Esophagus (tissue), 2 donors: Measurements from ENCODE around the gene SNAPIN. TPM values are rescaled to one million over a fixed set of nuclear protein-coding genes. Genes with fewer than 3 reads are reported as not detected.

Source experiments
- H3K27ac ChIP-seq, 2 donors: one replicate each; pipeline ENCODE4 v1.5.1; 2013; ENCODE audit warnings: low read depth in 2 of 2, mild to moderate bottlenecking in 2 of 2, inconsistent platforms in 1 of 2, low read length in 1 of 2, moderate library complexity in 1 of 2
- H3K27me3 ChIP-seq, 2 donors: one replicate each; pipeline ENCODE4 v1.6.1; 2013; ENCODE audit warnings: low read length in 2 of 2, control low read depth in 1 of 2, mild to moderate bottlenecking in 1 of 2; ENCODE audit not compliant: insufficient read depth in 2 of 2, control insufficient read depth in 1 of 2
- H3K36me3 ChIP-seq, 2 donors: one replicate each; pipeline ENCODE4 v1.6.1; 2013; ENCODE audit warnings: low read length in 1 of 2; ENCODE audit not compliant: control insufficient read depth in 2 of 2, insufficient read depth in 2 of 2
- H3K4me1 ChIP-seq, 2 donors: one replicate each; pipeline ENCODE4 v1.6.1; 2013; ENCODE audit warnings: low read length in 1 of 2; ENCODE audit not compliant: control insufficient read depth in 2 of 2, insufficient read depth in 2 of 2
- H3K4me3 ChIP-seq, 2 donors: one replicate each; pipeline ENCODE4 v1.5.1; 2013; ENCODE audit warnings: low read length in 2 of 2, mild to moderate bottlenecking in 2 of 2, low read depth in 1 of 2, moderate library complexity in 1 of 2
- H3K9me3 ChIP-seq, 2 donors: one replicate each; pipeline ENCODE4 v1.6.1; 2013; ENCODE audit warnings: mild to moderate bottlenecking in 2 of 2, low read depth in 1 of 2, low read length in 1 of 2, moderate library complexity in 1 of 2; ENCODE audit not compliant: control insufficient read depth in 2 of 2, insufficient read depth in 1 of 2
- WGBS, 2 donors: extraction: QIAGEN DNeasy Blood & Tissue Kit; methylation state at CpG; one replicate each; pipeline ENCODE4 v1.1.7; 2013; 5-methylcytosine and 5-hydroxymethylcytosine counted together
- polyA plus RNA-seq, 2 donors: library from polyadenylated mRNA; stranded (reverse); fragments of 200-250 nt; gene quantifications; one replicate each; pipeline ENCODE4 v1.2.3, GENCODE V29; 2013
- donor health status: healthy with polysubstance abuse.
- donor health status: Bipolar disorder and iron deficiency.

The SNAPIN gene
- polyA plus RNA-seq, 2 donors = 20.0 to 35.3 TPM

DNA sequence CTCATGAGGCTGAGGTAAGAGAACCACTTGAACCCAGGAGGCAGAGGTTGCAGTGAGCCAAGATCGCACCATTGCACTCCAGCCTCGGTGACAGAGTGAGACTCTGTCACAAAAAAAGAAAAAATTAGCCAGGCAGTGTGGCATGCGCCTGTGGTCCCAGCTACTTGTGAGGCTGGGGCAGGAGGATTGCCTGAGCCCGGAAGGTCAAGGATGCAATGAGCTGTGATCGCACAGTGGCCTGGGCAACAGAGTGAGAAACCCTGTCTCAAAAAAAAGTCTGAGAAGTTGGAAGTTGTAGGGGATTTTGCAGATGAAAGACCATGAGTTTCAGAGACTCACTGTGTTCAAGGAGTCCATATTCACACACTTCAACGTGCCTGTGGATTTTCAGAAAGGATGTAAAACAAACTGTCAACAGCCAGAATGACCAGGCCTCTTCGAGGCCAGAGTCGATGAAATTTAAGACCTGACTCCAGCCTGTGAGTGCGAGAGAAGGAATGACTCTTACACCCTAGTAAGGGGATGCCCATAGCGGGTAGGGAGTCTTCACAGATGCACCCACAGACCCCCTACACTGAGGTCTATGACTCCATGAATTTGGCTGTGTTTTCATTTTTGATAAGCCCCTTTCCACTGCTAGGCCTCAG lies 33.4 kb upstream of the SNAPIN start:
- H3K4me1 ChIP-seq = peaks cover 0 to 7% of the 10 kb centered on the region in 2 donors
- no peaks in the 10 kb centered on the region for H3K36me3 ChIP-seq
- H3K27me3 ChIP-seq = no peaks in the 10 kb centered on the region
- 88 to 95% methylated on average over 10 of the region's 10 CpGs for WGBS, 2 donors
- H3K4me3 ChIP-seq = no peak overlapping the region
- H3K9me3 ChIP-seq = no peaks in the 10 kb centered on the region
- H3K27ac ChIP-seq = no peak overlapping the region

DNA sequence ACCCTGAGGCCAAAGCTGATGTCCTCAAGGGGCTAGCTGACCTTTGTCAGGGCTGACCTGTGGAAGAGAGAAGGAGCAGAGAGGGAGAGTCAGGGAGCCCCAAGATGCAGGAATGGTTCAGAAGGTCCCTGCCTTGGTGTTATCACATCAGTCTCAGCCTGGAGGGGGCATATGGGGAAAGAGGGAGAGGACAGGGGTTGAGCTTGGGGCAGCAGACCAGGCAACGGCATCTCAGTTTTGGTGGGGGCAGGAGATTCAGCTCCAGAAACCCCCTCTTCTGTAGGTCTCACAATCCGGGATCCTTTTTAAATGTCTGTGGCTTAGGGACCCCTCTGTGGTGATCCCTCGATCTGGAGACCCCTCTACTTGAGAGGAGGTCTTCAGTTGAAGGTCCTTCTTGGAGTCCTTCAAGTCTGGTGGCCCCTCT lies 32.0 kb upstream of the SNAPIN start:
- H3K9me3 ChIP-seq = no peaks in the 10 kb centered on the region
- peak overlapping the region; percentile 41 to 65 for H3K4me3 ChIP-seq
- 46 to 81% methylated on average over 3 of the region's 3 CpGs for WGBS, 2 donors
- no peaks in the 10 kb centered on the region for H3K27me3 ChIP-seq
- H3K4me1 ChIP-seq = peaks cover 0 to 7% of the 10 kb centered on the region in 2 donors
- H3K36me3 ChIP-seq = no peaks in the 10 kb centered on the region
- peak overlapping the region; percentile 88 to 92 for H3K27ac ChIP-seq

DNA sequence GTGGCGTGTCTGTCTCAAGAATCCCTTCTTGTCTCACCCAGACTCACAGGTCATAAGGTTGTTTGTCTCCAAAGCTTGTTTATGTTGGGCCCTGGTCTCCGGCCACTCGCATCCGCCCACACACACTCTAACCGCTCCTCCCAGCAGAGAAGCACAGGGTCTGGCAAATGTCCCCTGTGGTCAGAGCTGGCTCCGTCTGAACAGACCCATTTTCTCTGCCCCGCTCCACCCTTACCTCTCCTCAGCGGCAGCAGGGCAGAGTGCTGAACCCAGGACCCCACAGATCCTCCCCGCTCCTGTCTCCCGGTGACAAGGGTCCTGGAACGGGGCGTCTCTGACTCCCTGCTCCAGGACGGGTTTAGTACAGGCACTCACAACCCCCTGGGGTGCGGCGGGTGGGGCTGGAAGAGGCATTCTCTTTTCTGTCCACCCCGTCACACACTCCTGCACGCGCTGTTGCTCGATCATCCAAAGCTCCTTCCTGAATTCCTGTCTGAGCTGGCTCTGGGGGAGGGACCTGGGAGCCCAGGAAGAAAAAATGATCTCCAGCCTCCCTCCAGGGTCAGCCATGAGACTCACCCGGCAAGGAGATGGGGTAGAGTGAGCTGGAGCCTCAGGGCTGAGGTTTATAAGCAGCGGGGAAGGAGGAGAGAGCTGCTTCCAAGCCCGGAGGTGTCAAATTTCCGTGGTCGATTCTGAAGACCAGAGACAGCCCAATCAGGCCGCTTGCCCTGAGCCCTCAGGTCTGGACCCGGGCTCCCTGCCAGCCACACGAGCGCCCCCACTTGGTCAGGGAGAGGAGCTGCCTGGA lies 31.4 kb upstream of the SNAPIN start, which contains the start of gene S100A13:
Gene S100A13, minus strand, starts transcription at position 602 of the 811 bp plus-strand sequence. CDS start 1,033 bp downstream, outside the sequence.
- Histone ChIP-seq H3K27me3 (no peaks in the 10 kb centered on the region), H3K27ac (peak within 1 kb of the TSS; percentile 88 to 92), H3K36me3 (no peaks in the 10 kb centered on the region), H3K4me3 (peak within 1 kb of the TSS; percentile 41 to 65), H3K4me1 (peaks cover 0 to 7% of the 10 kb centered on the region in 2 donors), H3K9me3 (no peaks in the 10 kb centered on the region)
- 8 to 10% methylated on average over 28 of the region's 28 CpGs for WGBS, 2 donors

DNA sequence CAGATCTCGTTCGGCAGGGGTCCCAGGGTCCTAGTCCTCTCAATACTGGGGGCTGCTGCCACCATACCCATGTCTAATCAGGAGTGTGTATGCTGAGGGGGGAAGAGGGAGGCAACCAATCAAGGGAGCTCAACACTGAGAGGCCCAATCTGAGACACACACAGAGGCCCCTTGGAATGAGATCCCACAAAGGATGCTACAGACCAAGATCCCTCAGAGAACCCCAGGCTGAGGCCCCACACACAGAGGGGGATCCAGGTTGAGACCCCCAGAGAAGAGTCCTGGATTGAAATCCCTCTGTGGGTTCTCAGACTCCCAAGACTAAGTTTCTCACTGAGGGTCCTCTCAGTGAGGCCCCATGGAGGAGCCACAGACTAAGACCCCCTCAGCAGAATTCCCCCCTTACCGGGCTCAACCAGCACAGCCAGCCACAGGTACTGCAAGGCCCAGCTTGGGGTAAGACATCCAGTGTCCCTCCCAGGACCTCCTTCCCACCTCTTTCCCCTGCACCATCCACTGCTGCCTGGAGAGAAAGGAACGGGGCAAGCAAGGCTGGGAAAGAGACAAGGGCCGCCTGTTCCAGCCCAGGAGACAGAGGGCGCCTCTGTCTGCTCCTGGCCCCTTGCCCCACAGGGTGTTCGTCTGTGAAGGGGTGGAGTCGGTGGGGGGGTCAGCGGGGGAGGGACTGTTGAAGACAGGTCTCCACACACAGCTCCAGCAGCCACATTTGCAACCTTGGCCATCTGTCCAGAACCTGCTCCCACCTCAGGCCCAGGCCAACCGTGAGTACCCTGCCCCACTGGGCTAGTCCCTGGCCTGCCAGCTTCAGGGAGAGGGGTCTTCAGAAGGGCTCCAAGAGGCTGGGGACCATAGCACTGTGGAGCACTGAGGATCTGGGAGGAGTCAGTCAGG lies 30.5 kb upstream of the SNAPIN start, which contains the start of gene S100A1:
Gene S100A1, plus strand, starts transcription at position 720 of the 912 bp plus-strand sequence. CDS start 2,088 bp downstream, outside the sequence.
- Histone ChIP-seq H3K9me3 (no peaks in the 10 kb centered on the region), H3K4me1 (peaks cover 0 to 7% of the 10 kb centered on the region in 2 donors), H3K27me3 (no peaks in the 10 kb centered on the region), H3K36me3 (no peaks in the 10 kb centered on the region), H3K4me3 (peak within 1 kb of the TSS; percentile 41 to 65), H3K27ac (peak within 1 kb of the TSS; percentile 88 to 92)
- WGBS, 2 donors = 54 to 55% methylated on average over 10 of the region's 10 CpGs

DNA sequence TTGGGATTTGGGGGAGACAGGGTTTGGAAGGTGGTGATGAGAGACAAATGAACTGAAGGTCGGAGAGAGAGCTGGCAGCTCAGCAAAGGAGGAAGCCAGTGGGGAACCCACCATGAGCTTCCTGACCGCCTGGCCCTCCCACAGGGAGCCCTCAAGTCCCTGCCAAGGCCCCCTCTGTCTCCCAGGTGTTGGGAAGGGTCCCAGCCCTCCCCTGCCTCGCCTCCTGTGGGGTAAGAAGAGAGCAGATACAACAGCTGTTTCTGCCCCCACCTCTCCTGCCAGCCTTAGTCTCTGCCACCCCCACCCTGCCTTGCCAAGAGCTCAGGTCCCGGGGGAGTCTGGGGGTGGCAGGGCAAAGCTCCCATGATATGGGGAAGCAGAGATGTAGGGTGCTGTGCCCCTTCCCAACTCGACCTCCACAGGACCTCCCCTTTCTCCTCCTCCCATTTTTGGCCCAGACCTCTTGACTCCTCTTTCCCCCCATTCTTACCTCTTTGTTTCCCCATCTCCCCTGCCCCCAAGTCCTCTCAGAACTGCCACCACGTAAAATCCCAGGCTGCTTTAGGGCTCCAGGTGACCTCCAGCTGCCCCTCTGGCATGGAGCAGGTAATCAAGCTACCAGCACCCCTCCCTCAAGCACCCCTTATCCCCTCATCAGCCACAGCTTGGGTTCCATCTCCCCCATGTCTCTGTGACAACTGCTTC lies 29.7 kb upstream of the SNAPIN start:
- Histone ChIP-seq H3K27ac (peak overlapping the region in 1 of 2 donors; percentile 6), H3K4me3 (no peak overlapping the region), H3K9me3 (no peaks in the 10 kb centered on the region), H3K27me3 (no peaks in the 10 kb centered on the region), H3K4me1 (peaks cover 0 to 11% of the 10 kb centered on the region in 2 donors), H3K36me3 (no peaks in the 10 kb centered on the region)
- 71 to 79% methylated on average over 4 to 6 of the region's 6 CpGs for WGBS, 2 donors

DNA sequence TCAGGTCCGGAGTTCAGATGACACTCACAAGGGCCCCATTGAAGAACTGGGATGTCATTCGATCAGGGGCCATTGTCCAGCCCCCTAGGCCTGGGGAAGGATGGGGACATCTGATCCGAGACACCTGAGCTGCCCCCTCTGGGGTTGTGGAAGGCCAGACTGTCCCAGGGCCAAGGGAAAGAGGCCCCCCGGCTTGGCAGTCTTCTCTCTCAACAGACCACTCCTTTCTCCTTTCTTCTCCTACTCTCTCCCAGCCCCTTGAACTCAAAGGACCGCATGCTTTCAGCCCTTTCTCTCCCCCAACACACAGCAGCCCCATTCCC lies 29.2 kb upstream of the SNAPIN start:
- Histone ChIP-seq H3K36me3 (no peaks in the 10 kb centered on the region), H3K27me3 (no peaks in the 10 kb centered on the region), H3K4me3 (no peak overlapping the region), H3K4me1 (peaks cover 0 to 11% of the 10 kb centered on the region in 2 donors), H3K9me3 (no peaks in the 10 kb centered on the region), H3K27ac (no peak overlapping the region)
- 83 to 87% methylated on average over 5 of the region's 5 CpGs for WGBS, 2 donors

DNA sequence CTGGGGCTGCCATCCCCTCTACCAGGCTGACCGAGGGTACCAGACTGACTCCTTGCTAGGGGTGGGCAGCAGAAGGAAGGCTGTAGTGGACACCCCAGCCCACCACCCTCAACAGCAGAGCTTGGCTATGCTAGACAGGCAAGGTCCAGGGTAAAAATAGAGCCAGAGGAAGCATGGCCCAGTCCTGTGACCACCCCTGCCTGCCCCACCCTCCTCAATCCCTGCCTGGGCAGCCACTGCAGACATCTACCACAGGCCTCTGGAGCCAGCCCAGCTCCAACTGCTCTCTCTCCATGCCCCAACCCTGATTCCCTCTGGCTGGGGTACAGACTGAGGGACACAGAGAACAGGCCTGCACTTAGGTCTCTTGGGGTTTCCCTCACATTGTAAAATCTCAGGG lies 28.5 kb upstream of the SNAPIN start:
- Histone ChIP-seq H3K4me3 (no peak overlapping the region), H3K27me3 (no peaks in the 10 kb centered on the region), H3K4me1 (peaks cover 0 to 11% of the 10 kb centered on the region in 2 donors), H3K27ac (no peak overlapping the region), H3K9me3 (no peaks in the 10 kb centered on the region), H3K36me3 (no peaks in the 10 kb centered on the region)
- 83 to 88% methylated on average over 1 of the region's 1 CpG for WGBS, 2 donors

DNA sequence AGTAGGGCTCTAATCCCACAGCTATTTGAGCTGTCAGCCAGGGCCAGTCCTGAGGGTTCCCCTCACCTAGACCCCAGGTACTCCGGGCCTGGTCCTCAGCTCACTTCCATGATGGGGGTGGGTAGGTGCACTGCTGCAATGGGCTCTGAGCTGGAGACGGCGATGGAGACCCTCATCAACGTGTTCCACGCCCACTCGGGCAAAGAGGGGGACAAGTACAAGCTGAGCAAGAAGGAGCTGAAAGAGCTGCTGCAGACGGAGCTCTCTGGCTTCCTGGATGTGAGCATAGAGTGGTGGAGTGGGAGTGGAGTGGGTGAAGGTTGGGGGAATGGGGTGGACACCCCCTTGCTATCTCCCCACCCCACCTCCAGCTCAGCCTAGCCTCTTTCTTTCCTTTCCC lies 28.1 kb upstream of the SNAPIN start:
- 85 to 89% methylated on average over 7 of the region's 7 CpGs for WGBS, 2 donors
- Histone ChIP-seq H3K36me3 (no peaks in the 10 kb centered on the region), H3K27me3 (no peaks in the 10 kb centered on the region), H3K4me1 (peaks cover 0 to 11% of the 10 kb centered on the region in 2 donors), H3K27ac (no peak overlapping the region), H3K9me3 (no peaks in the 10 kb centered on the region), H3K4me3 (no peak overlapping the region)
